A673 (cell line): ENCODE data around the gene MARK1.

Experiments used
- EZH2 ChIP-seq: fragments of 200-600 bp; sonication (generic); IDR thresholded peaks from 2 replicates; pipeline ENCODE4 v1.6.1; 2017; ENCODE audit warnings: borderline replicate concordance, low read depth, mild to moderate bottlenecking, mixed read lengths, antibody characterized with exemption, low read length; ENCODE audit not compliant: poor library complexity, severe bottlenecking
- TF ChIP-seq, protein P1 (sequence below): fragments of 300-800, 200-600 bp; sonication (generic); conservative IDR thresholded peaks from 2 replicates; pipeline ENCODE4 v1.5.1; 2017; ENCODE audit warnings: low read depth, mild to moderate bottlenecking, antibody characterized with exemption, low read length, moderate library complexity, mixed read lengths

- TF ChIP-seq, protein P1, sequence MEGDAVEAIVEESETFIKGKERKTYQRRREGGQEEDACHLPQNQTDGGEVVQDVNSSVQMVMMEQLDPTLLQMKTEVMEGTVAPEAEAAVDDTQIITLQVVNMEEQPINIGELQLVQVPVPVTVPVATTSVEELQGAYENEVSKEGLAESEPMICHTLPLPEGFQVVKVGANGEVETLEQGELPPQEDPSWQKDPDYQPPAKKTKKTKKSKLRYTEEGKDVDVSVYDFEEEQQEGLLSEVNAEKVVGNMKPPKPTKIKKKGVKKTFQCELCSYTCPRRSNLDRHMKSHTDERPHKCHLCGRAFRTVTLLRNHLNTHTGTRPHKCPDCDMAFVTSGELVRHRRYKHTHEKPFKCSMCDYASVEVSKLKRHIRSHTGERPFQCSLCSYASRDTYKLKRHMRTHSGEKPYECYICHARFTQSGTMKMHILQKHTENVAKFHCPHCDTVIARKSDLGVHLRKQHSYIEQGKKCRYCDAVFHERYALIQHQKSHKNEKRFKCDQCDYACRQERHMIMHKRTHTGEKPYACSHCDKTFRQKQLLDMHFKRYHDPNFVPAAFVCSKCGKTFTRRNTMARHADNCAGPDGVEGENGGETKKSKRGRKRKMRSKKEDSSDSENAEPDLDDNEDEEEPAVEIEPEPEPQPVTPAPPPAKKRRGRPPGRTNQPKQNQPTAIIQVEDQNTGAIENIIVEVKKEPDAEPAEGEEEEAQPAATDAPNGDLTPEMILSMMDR = no peak
- no peak for TF ChIP-seq EZH2
Observed at GRCh38 chr1:220487297-220487820, 40.6 kb upstream of the MARK1 start.
